Kidney glomerular epithelial cell (primary cell): ENCODE results near the gene SLC46A3.

Source experiments
- DNase-seq: peaks from one replicate; lab custom pipeline; 2025; lab: John Stamatoyannopoulos, UW

SLC46A3 gene

GRCh38 chr13:28730762-28731161 is 12.0 kb upstream of the SLC46A3 start:
- no peak for DNase-seq

GRCh38 chr13:28729541-28729940 is 10.8 kb upstream of the SLC46A3 start:
- DNase-seq: no peak

GRCh38 chr13:28728642-28729041 is 9.9 kb upstream of the SLC46A3 start:
- DNase-seq: no peak

GRCh38 chr13:28725046-28725610 is 6.4 kb upstream of the SLC46A3 start:
- DNase-seq: no peak

GRCh38 chr13:28723806-28724205 is 5.0 kb upstream of the SLC46A3 start:
- DNase-seq: no peak

GRCh38 chr13:28719227-28720055 is 671 bp upstream of the SLC46A3 start:
- DNase-seq: no peak

GRCh38 chr13:28718196-28718542 is 601 bp downstream of the SLC46A3 start:
- no peak for DNase-seq

GRCh38 chr13:28717170-28717569 is 1.6 kb downstream of the SLC46A3 start:
- DNase-seq: no peak

- DNase-seq: no peak
Observed at GRCh38 chr13:28716511-28716910, 2.3 kb downstream of the SLC46A3 start.

GRCh38 chr13:28714651-28715050 is 4.1 kb downstream of the SLC46A3 start:
- DNase-seq: no peak

GRCh38 chr13:28710161-28710560 is 8.6 kb downstream of the SLC46A3 start:
- no peak for DNase-seq

- DNase-seq: no peak
Observed at GRCh38 chr13:28707629-28708427, 10.9 kb downstream of the SLC46A3 start.

GRCh38 chr13:28705461-28706083 is 13.2 kb downstream of the SLC46A3 start:
- DNase-seq: no peak

- no peak for DNase-seq
Observed at GRCh38 chr13:28704919-28705318, 13.9 kb downstream of the SLC46A3 start.

- no peak for DNase-seq
Observed at GRCh38 chr13:28704282-28704681, 14.5 kb downstream of the SLC46A3 start.

- DNase-seq: no peak
Observed at GRCh38 chr13:28699246-28699645, 19.5 kb downstream of the SLC46A3 start.

- no peak for DNase-seq
Observed at GRCh38 chr13:28697441-28697840, 21.3 kb downstream of the SLC46A3 start.

GRCh38 chr13:28693605-28694491 is 24.9 kb downstream of the SLC46A3 start:
- peak; percentile 43 for DNase-seq

GRCh38 chr13:28685892-28686291 is 32.9 kb downstream of the SLC46A3 start:
- no peak for DNase-seq

- DNase-seq: no peak
Observed at GRCh38 chr13:28685114-28685513, 33.7 kb downstream of the SLC46A3 start.

GRCh38 chr13:28684257-28684656 is 34.5 kb downstream of the SLC46A3 start:
- DNase-seq: no peak
